GM12878 (cell line): ENCODE measurements around the gene FARS2. TPM values are rescaled to one million over a fixed set of nuclear protein-coding genes. Genes with fewer than 3 reads are reported as not detected.

ENCODE experiments used
- ATAC-seq: fragments of 200-7000 bp; cut with Tn5 transposase; 3 replicates; pipeline ENCODE4 v1.9.1; 2020; ENCODE audit warnings: mild to moderate bottlenecking, moderate library complexity
- BruUV-seq: library from RNA; stranded (reverse); fragments of 400-500 nt; replicated peaks from 2 replicates; lab custom pipeline; 2021; lab: Mats Ljungman, UMichigan
- CTCF ChIA-PET: fragments of 300-600 bp; sonication (Branson Sonifier 250); formaldehyde crosslinking; extraction: SDS; loops from one replicate; lab custom pipeline; 2021; ENCODE audit warnings: inconsistent platforms; lab: Yijun Ruan, JAX
- POLR2A ChIA-PET: fragments of 350-600 bp; formaldehyde crosslinking; extraction: SDS; loops from one replicate; lab custom pipeline; 2021; ENCODE audit warnings: inconsistent platforms; lab: Charles Lee
- RAD21 ChIA-PET: fragments of 300-600 bp; sonication (Branson Sonifier 250); formaldehyde crosslinking; loops from one replicate; lab custom pipeline; 2023; ENCODE audit warnings: antibody characterized with exemption; ENCODE audit not compliant: unreplicated experiment; lab: Charles Lee
- SMC1A ChIA-PET: fragments of 300-600 bp; sonication (Branson Sonifier 250); formaldehyde crosslinking; loops from one replicate; lab custom pipeline; 2023; ENCODE audit not compliant: unreplicated experiment, uncharacterized antibody; lab: Charles Lee
- DNase-seq: peaks from one replicate; pipeline ENCODE4 v3.0.0-alpha.2; 2011; ENCODE audit warnings: low read depth, low spot score
- FAIRE-seq: peaks from 3 replicates; lab custom pipeline; 2011; peaks lifted over from hg19 to GRCh38; lab: Jason Lieb, UNC
- H2AFZ ChIP-seq: 2 replicates; pipeline ENCODE4 v1.6.0; 2011; ENCODE audit warnings: low read depth, low read length, control low read depth; ENCODE audit not compliant: control insufficient read depth
- H3K27ac ChIP-seq: 2 replicates; pipeline ENCODE4 v1.5.1; 2011; ENCODE audit warnings: control low read depth; ENCODE audit not compliant: control insufficient read depth, insufficient read depth
- H3K27me3 ChIP-seq, 2 experiments: replicated peaks in 1 of 2; 2 replicates each; pipeline versions ENCODE4 v1.6.0 to v1.6.1; 2011; ENCODE audit warnings: low read length in 1 of 2; ENCODE audit not compliant: control insufficient read depth in 2 of 2, insufficient read depth in 2 of 2
- H3K36me3 ChIP-seq, 2 experiments: 2 replicates each; pipeline ENCODE4 v1.5.1; 2011; ENCODE audit warnings: low read length in 1 of 2; ENCODE audit not compliant: control insufficient read depth in 2 of 2, insufficient read depth in 2 of 2
- H3K4me1 ChIP-seq: 2 replicates; pipeline ENCODE4 v1.6.1; 2011; ENCODE audit warnings: mild to moderate bottlenecking, low read length, moderate library complexity, mixed read lengths; ENCODE audit not compliant: control insufficient read depth, insufficient read depth
- H3K4me2 ChIP-seq: 2 replicates; pipeline ENCODE4 v1.6.0; 2011; ENCODE audit warnings: control low read depth; ENCODE audit not compliant: control insufficient read depth, insufficient read depth
- H3K4me3 ChIP-seq: fragments of 200-600 bp; sonication (generic); 2 replicates; pipeline ENCODE4 v1.5.1; 2016
- H3K79me2 ChIP-seq: 2 replicates; pipeline ENCODE4 v1.6.0; 2011; ENCODE audit warnings: low read length; ENCODE audit not compliant: control insufficient read depth, insufficient read depth
- H3K9ac ChIP-seq: 2 replicates; pipeline ENCODE4 v1.8.0; 2011; ENCODE audit warnings: low read length, control low read depth, mixed read lengths; ENCODE audit not compliant: control insufficient read depth, insufficient read depth
- H3K9me3 ChIP-seq: replicated peaks from 3 replicates; pipeline ENCODE4 v1.5.1; 2011; ENCODE audit warnings: mild to moderate bottlenecking, low read length; ENCODE audit not compliant: control insufficient read depth, insufficient read depth
- H4K20me1 ChIP-seq: 2 replicates; pipeline ENCODE4 v1.6.0; 2011; ENCODE audit not compliant: control insufficient read depth, insufficient read depth
- CBFB ChIP-seq: IDR thresholded peaks from 2 replicates; pipeline ENCODE4 v1.6.1; 2016; ENCODE audit warnings: antibody characterized with exemption, low read depth
- ETV6 ChIP-seq, 2 experiments: fragments of 450-650 bp in 1 of 2; IDR thresholded peaks in 1 of 2; conservative IDR thresholded peaks in 1 of 2; 2 replicates each; pipeline ENCODE4 v1.6.1; 2014; ENCODE audit warnings: antibody characterized with exemption in 1 of 2, borderline replicate concordance in 1 of 2, low read depth in 1 of 2, mild to moderate bottlenecking in 1 of 2, moderate library complexity in 1 of 2
- HSF1 ChIP-seq: fragments of 150-350 bp; IDR thresholded peaks from 2 replicates; pipeline ENCODE4 v1.6.1; 2014; ENCODE audit warnings: mild to moderate bottlenecking, low read depth, low read length
- POLR2AphosphoS2 ChIP-seq: IDR thresholded peaks from 2 replicates; pipeline ENCODE4 v1.6.1; 2011; ENCODE audit warnings: low read depth, mild to moderate bottlenecking, low read length, improper control_type of control experiment, moderate library complexity
- ZBTB11 ChIP-seq: fragments of 450-650 bp; formaldehyde crosslinking; IDR thresholded peaks from 2 replicates; pipeline ENCODE4 v1.5.0; 2022; ENCODE audit warnings: mild to moderate bottlenecking, missing genetic modification characterization
- ZNF622 ChIP-seq: fragments of 450-650 bp; IDR thresholded peaks from 2 replicates; pipeline ENCODE4 v1.6.1; 2017; ENCODE audit warnings: mild to moderate bottlenecking, inconsistent platforms
- WGBS: methylation state at CpG from one replicate; pipeline ENCODE4 v1.1.6; 2016; ENCODE audit warnings: low lambda C conversion rate; ENCODE audit not compliant: insufficient replicate concordance, insufficient coverage; ENCODE audit errors: missing lambda C conversion rate; 5-methylcytosine and 5-hydroxymethylcytosine counted together
- in situ Hi-C: fragments of 300-500 bp; cut with MboI; formaldehyde crosslinking; loops from 9 replicates; pipeline ENCODE4 v1.14.3; 2018; ENCODE audit warnings: mixed read lengths
- intact Hi-C: fragments of 100-400 bp; cut with micrococcal nuclease; formaldehyde crosslinking; loops from one replicate; pipeline ENCODE4 v1.14.2; 2022; ENCODE audit not compliant: unreplicated experiment
- polyA plus RNA-seq, 11 experiments: library from polyadenylated mRNA; depleted of rRNA in 4 of 11; unstranded in 6 of 11; stranded (reverse) in 5 of 11; fragments of >200 nt; fragmentation: Nextera tagmentation in 4 of 11; fragmentation: Illumina TruSeq in 1 of 11; extraction: Ambion mirVana in 4 of 11; extraction: Trizol in 1 of 11; gene quantifications; 1 replicate in 1 of 11; 2 replicates in 10 of 11; pipeline versions ENCODE4 v1.2.1 to v1.2.3, GENCODE V29; 2011 to 2016; ENCODE audit warnings: inconsistent platforms in 2 of 11, missing spikeins in 2 of 11, low read depth in 1 of 11
- total RNA-seq, 4 experiments: library from RNA; depleted of rRNA in 3 of 4; stranded (reverse); fragments of >200 nt in 3 of 4; fragmentation: Illumina TruSeq in 1 of 4; extraction: Trizol in 1 of 4; gene quantifications; 2 replicates each; pipeline versions ENCODE4 v1.2.1 to v1.2.3, GENCODE V29; 2013 to 2021

The FARS2 gene
- total and polyA plus RNA-seq, 10 of the 15 experiments (the other 5 are each of a cell fraction or from before 2014, with no cell fraction given): 16.8 to 46.7 (median 25.6) TPM

GRCh38 chr6:5562277-5562676, 301.0 kb downstream of the FARS2 start:
- Histone ChIP-seq H3K27ac (no peak overlapping the region), H3K9ac (no peak overlapping the region), H3K4me2 (no peak overlapping the region), H3K27me3 (no peaks in the 10 kb centered on the region), H3K36me3 (no peaks in the 10 kb centered on the region), H3K9me3 (peaks cover 5% of the 10 kb centered on the region; the same call in 2 of the 3 replicates), H3K4me3 (no peak overlapping the region), H4K20me1 (no peaks in the 10 kb centered on the region), H3K79me2 (no peaks in the 10 kb centered on the region), H3K4me1 (peaks cover 25% of the 10 kb centered on the region), H2AFZ (no peak overlapping the region)
- ChIA-PET CTCF (interaction anchor here (0.6 kb wide), 1 partner anchor 101 kb away, joined by 3 read pairs; no protein-coding TSS in a partner anchor), SMC1A (interaction anchor here (0.5 to 2.8 kb wide), 6 partner anchors 21 to 1681 kb away, joined by 3 to 11 read pairs (median 3); no protein-coding TSS in a partner anchor), RAD21 (interaction anchor here (1.0 to 1.2 kb wide), 2 partner anchors 55 to 91 kb away, joined by 3 to 4 read pairs; no protein-coding TSS in a partner anchor), POLR2A (interaction anchor here (1.1 kb wide), 1 partner anchor 9 kb away, joined by 3 read pairs; no protein-coding TSS in a partner anchor)
- no TSS peak for BruUV-seq
- intact Hi-C loops: no loop called here
- DNase-seq: no peak
- FAIRE-seq: no peak
- no peak for ATAC-seq
- in situ Hi-C loops: no loop called here
- 43% methylated on average over 3 of the region's 3 CpGs for WGBS
- no peak for TF ChIP-seq CBFB
- TF ChIP-seq POLR2AphosphoS2: no peak
- TF ChIP-seq ZNF622: no peak
- no peak for TF ChIP-seq HSF1
- TF ChIP-seq ZBTB11 (CRISPR knock-in tag): no peak
- no peak for TF ChIP-seq ETV6 (conservative IDR thresholded peaks at IDR 0.05 in 1 of 2, IDR thresholded peaks at IDR 0.05 in 1 of 2; ENCODE audit: borderline replicate concordance in 1 of 2, low read depth in 1 of 2)
- TF ChIP-seq, all 136 proteins: peak for 0
